Trophoblast cell (in vitro differentiated cells and primary cell): ENCODE data around the gene PLXNA1.

Experiments used
- DNase-seq, 2 donors: peaks; one replicate each; pipeline ENCODE4 v3.0.0-alpha.2; 2016
- H2AFZ ChIP-seq: 2 replicates; pipeline ENCODE4 v1.6.1; 2013; ENCODE audit warnings: low read length, moderate library complexity, mild to moderate bottlenecking; ENCODE audit not compliant: insufficient read depth, poor library complexity
- H2AK5ac ChIP-seq: 2 replicates; pipeline ENCODE4 v1.6.1; 2013; ENCODE audit warnings: mild to moderate bottlenecking, low read length
- H2BK120ac ChIP-seq: 2 replicates; pipeline ENCODE4 v1.6.1; 2013; ENCODE audit warnings: low read length, mild to moderate bottlenecking, moderate library complexity; ENCODE audit not compliant: insufficient read depth, poor library complexity
- H2BK12ac ChIP-seq: 2 replicates; pipeline ENCODE4 v1.6.1; 2013; ENCODE audit warnings: mild to moderate bottlenecking, low read length, moderate library complexity
- H2BK5ac ChIP-seq: 2 replicates; pipeline ENCODE4 v1.6.1; 2013; ENCODE audit warnings: low read length, low read depth, moderate library complexity, mild to moderate bottlenecking; ENCODE audit not compliant: poor library complexity
- H3K14ac ChIP-seq: 2 replicates; pipeline ENCODE4 v1.6.1; 2013; ENCODE audit warnings: mild to moderate bottlenecking, low read length
- H3K18ac ChIP-seq: 2 replicates; pipeline ENCODE4 v1.6.1; 2013; ENCODE audit warnings: mild to moderate bottlenecking, low read length
- H3K23ac ChIP-seq: 2 replicates; pipeline ENCODE4 v1.6.1; 2013; ENCODE audit warnings: low read length
- H3K27ac ChIP-seq: 2 replicates; pipeline ENCODE4 v1.5.1; 2013; ENCODE audit warnings: low read depth, mild to moderate bottlenecking, inconsistent platforms, low read length, moderate library complexity
- H3K27me3 ChIP-seq: 2 replicates; pipeline ENCODE4 v1.6.1; 2013; ENCODE audit warnings: inconsistent platforms, mild to moderate bottlenecking, low read length, moderate library complexity; ENCODE audit not compliant: insufficient read depth
- H3K36me3 ChIP-seq, 2 experiments: 1 replicate in 1 of 2; 2 replicates in 1 of 2; pipeline ENCODE4 v1.6.1; 2013; ENCODE audit warnings: low read length in 2 of 2, mild to moderate bottlenecking in 2 of 2, moderate library complexity in 1 of 2; ENCODE audit not compliant: insufficient read depth in 2 of 2, control insufficient read depth in 1 of 2
- H3K4ac ChIP-seq: 2 replicates; pipeline ENCODE4 v1.6.1; 2013; ENCODE audit warnings: low read depth, mild to moderate bottlenecking, low read length, moderate library complexity
- H3K4me1 ChIP-seq, 2 experiments: 1 replicate in 1 of 2; 2 replicates in 1 of 2; pipeline ENCODE4 v1.6.1; 2013; ENCODE audit warnings: low read length in 2 of 2, mild to moderate bottlenecking in 2 of 2, moderate library complexity in 1 of 2; ENCODE audit not compliant: insufficient read depth in 2 of 2, control insufficient read depth in 1 of 2
- H3K4me2 ChIP-seq: 2 replicates; pipeline ENCODE4 v1.6.1; 2013; ENCODE audit warnings: inconsistent platforms, mild to moderate bottlenecking, low read length, moderate library complexity
- H3K4me3 ChIP-seq: 2 replicates; pipeline ENCODE4 v1.5.1; 2013; ENCODE audit warnings: mild to moderate bottlenecking, low read depth, low read length, inconsistent platforms
- H3K79me1 ChIP-seq: one replicate; pipeline ENCODE4 v1.6.1; 2013; ENCODE audit warnings: low read length
- H3K79me2 ChIP-seq: 2 replicates; pipeline ENCODE4 v1.6.1; 2013; ENCODE audit warnings: low read length, mild to moderate bottlenecking; ENCODE audit not compliant: control insufficient read depth, insufficient read depth, poor library complexity
- H3K9ac ChIP-seq: 2 replicates; pipeline ENCODE4 v1.6.1; 2013; ENCODE audit warnings: mild to moderate bottlenecking, low read length
- H3K9me3 ChIP-seq: 2 replicates; pipeline ENCODE4 v1.6.1; 2013; ENCODE audit warnings: low read depth, mild to moderate bottlenecking, control low read depth, inconsistent platforms, low read length; ENCODE audit not compliant: insufficient read depth
- H4K12ac ChIP-seq: 2 replicates; pipeline ENCODE4 v1.6.1; 2013; ENCODE audit warnings: low read depth, mild to moderate bottlenecking, low read length, moderate library complexity
- H4K8ac ChIP-seq: 2 replicates; pipeline ENCODE4 v1.6.1; 2013; ENCODE audit warnings: low read depth, mild to moderate bottlenecking, low read length, moderate library complexity
- H4K91ac ChIP-seq: one replicate; pipeline ENCODE4 v1.6.1; 2013; ENCODE audit warnings: low read depth, mild to moderate bottlenecking, low read length, moderate library complexity
- WGBS: extraction: QIAGEN DNeasy Blood & Tissue Kit; methylation state at CpG from one replicate; pipeline ENCODE4 v1.1.7; 2013; ENCODE audit warnings: missing lambda C conversion rate; ENCODE audit not compliant: insufficient read length, insufficient coverage; ENCODE audit errors: extremely low coverage; 5-methylcytosine and 5-hydroxymethylcytosine counted together

The PLXNA1 gene

GRCh38 chr3:126948980-126949535, 33.9 kb upstream of the PLXNA1 start:
- Histone ChIP-seq H3K27ac (no peak overlapping the region), H3K4me3 (no peak overlapping the region), H3K14ac (no peak overlapping the region), H3K27me3 (no peaks in the 10 kb centered on the region), H3K4me2 (no peak overlapping the region), H4K91ac (no peak overlapping the region), H2BK12ac (no peak overlapping the region), H2AFZ (no peak overlapping the region), H2BK120ac (no peak overlapping the region), H3K79me2 (no peaks in the 10 kb centered on the region), H3K9me3 (no peaks in the 10 kb centered on the region), H4K8ac (no peak overlapping the region), H3K23ac (no peak overlapping the region), H3K36me3 (no peaks in the 10 kb centered on the region), H2AK5ac (no peak overlapping the region), H2BK5ac (no peak overlapping the region), H3K4me1 (no peaks in the 10 kb centered on the region), H3K18ac (no peak overlapping the region), H4K12ac (no peak overlapping the region), H3K9ac (no peak overlapping the region), H3K79me1 (no peaks in the 10 kb centered on the region), H3K4ac (no peak overlapping the region)
- DNase-seq: no peak
- no CpG with 5 or more reads among the region's 14 CpGs for WGBS

- Histone ChIP-seq H4K91ac (no peak overlapping the region), H3K4me3 (no peak overlapping the region), H3K79me2 (no peaks in the 10 kb centered on the region), H3K23ac (no peak overlapping the region), H2BK12ac (no peak overlapping the region), H3K9ac (no peak overlapping the region), H3K27ac (no peak overlapping the region), H4K12ac (no peak overlapping the region), H3K14ac (no peak overlapping the region), H3K4me1 (no peaks in the 10 kb centered on the region), H2BK5ac (no peak overlapping the region), H4K8ac (no peak overlapping the region), H3K9me3 (no peaks in the 10 kb centered on the region), H3K4ac (no peak overlapping the region), H2AK5ac (no peak overlapping the region), H2BK120ac (no peak overlapping the region), H3K18ac (no peak overlapping the region), H2AFZ (no peak overlapping the region), H3K4me2 (no peak overlapping the region), H3K27me3 (no peaks in the 10 kb centered on the region), H3K36me3 (no peaks in the 10 kb centered on the region), H3K79me1 (no peaks in the 10 kb centered on the region)
- no peak for DNase-seq
- WGBS: no CpG with 5 or more reads among the region's 5 CpGs
These were observed 31.4 kb upstream of the PLXNA1 start for GRCh38 chr3:126951561-126951960.

GRCh38 chr3:126952261-126952982, 30.5 kb upstream of the PLXNA1 start:
- H3K18ac ChIP-seq: no peak overlapping the region
- no peaks in the 10 kb centered on the region for H3K9me3 ChIP-seq
- no peak overlapping the region for H3K14ac ChIP-seq
- no peaks in the 10 kb centered on the region for H3K36me3 ChIP-seq
- H3K27ac ChIP-seq: no peak overlapping the region
- 100% methylated on average over 2 of the region's 10 CpGs for WGBS
- no peak overlapping the region for H3K9ac ChIP-seq
- H3K4ac ChIP-seq: no peak overlapping the region
- no peak overlapping the region for H2AK5ac ChIP-seq
- no peaks in the 10 kb centered on the region for H3K79me2 ChIP-seq
- H3K4me1 ChIP-seq: no peaks in the 10 kb centered on the region
- no peak overlapping the region for H2BK12ac ChIP-seq
- H3K4me3 ChIP-seq: no peak overlapping the region
- no peak for DNase-seq
- no peaks in the 10 kb centered on the region for H3K27me3 ChIP-seq
- H4K12ac ChIP-seq: no peak overlapping the region
- H4K91ac ChIP-seq: no peak overlapping the region
- no peak overlapping the region for H3K4me2 ChIP-seq
- no peaks in the 10 kb centered on the region for H3K79me1 ChIP-seq
- H4K8ac ChIP-seq: no peak overlapping the region
- no peak overlapping the region for H2BK5ac ChIP-seq
- H2BK120ac ChIP-seq: no peak overlapping the region
- no peak overlapping the region for H2AFZ ChIP-seq
- no peak overlapping the region for H3K23ac ChIP-seq

- Histone ChIP-seq H2BK120ac (no peak overlapping the region), H2AK5ac (no peak overlapping the region), H3K27me3 (no peaks in the 10 kb centered on the region), H3K36me3 (no peaks in the 10 kb centered on the region), H3K4ac (no peak overlapping the region), H3K4me1 (no peaks in the 10 kb centered on the region), H3K9me3 (no peaks in the 10 kb centered on the region), H3K27ac (no peak overlapping the region), H2AFZ (no peak overlapping the region), H3K4me2 (no peak overlapping the region), H3K79me1 (no peaks in the 10 kb centered on the region), H3K23ac (no peak overlapping the region), H2BK5ac (no peak overlapping the region), H3K18ac (no peak overlapping the region), H3K9ac (no peak overlapping the region), H4K12ac (no peak overlapping the region), H3K79me2 (no peaks in the 10 kb centered on the region), H2BK12ac (no peak overlapping the region), H3K14ac (no peak overlapping the region), H4K8ac (no peak overlapping the region), H3K4me3 (no peak overlapping the region), H4K91ac (no peak overlapping the region)
- no CpG with 5 or more reads among the region's 12 CpGs for WGBS
- no peak for DNase-seq
These were observed 29.8 kb upstream of the PLXNA1 start for GRCh38 chr3:126952983-126953660.
